Gastroesophageal sphincter (tissue), 4 donors: ENCODE results near the gene PSG5. TPM values are rescaled to one million over a fixed set of nuclear protein-coding genes. Genes with fewer than 3 reads are reported as not detected.
"Not testable (repeated sequence)": the region's sequence is repeated elsewhere in the genome, so short reads cannot be mapped to it uniquely, and the experiment has no call there.

Source experiments
- ATAC-seq: fragments of 150-250 bp; one replicate; pipeline ENCODE4 v1.9.1; 2016; ENCODE audit warnings: mild to moderate bottlenecking, moderate library complexity
- H3K27ac ChIP-seq, 4 donors: fragments of 200-600 bp; sonication (generic) in 3 of 4; 1 replicate in 3 of 4; 2 replicates in 1 of 4; pipeline ENCODE4 v1.5.1; 2016 to 2019
- H3K27me3 ChIP-seq: fragments of 200-600 bp; sonication (generic); one replicate; pipeline ENCODE4 v1.5.1; 2019
- H3K36me3 ChIP-seq, 2 donors: fragments of 200-600 bp; sonication (generic); one replicate each; pipeline ENCODE4 v1.5.1; 2019; ENCODE audit warnings: control low read depth in 1 of 2
- H3K4me1 ChIP-seq, 3 donors: fragments of 200-600 bp; sonication (generic); 1 replicate in 2 of 3; 2 replicates in 1 of 3; pipeline ENCODE4 v1.5.1; 2016 to 2019; ENCODE audit warnings: control low read depth in 2 of 3
- H3K4me3 ChIP-seq, 2 donors: fragments of 200-600 bp; sonication (generic); one replicate each; pipeline ENCODE4 v1.5.1; 2019; ENCODE audit warnings: mild to moderate bottlenecking in 1 of 2, moderate library complexity in 1 of 2
- H3K9me3 ChIP-seq, 3 donors: fragments of 200-600 bp; sonication (generic); one replicate each; pipeline ENCODE4 v1.5.1; 2017 to 2019; ENCODE audit warnings: control low read depth in 2 of 3
- EP300 ChIP-seq: sonication (generic); formaldehyde crosslinking; IDR thresholded peaks from one replicate; pipeline ENCODE4 v1.6.1; 2017; ENCODE audit warnings: antibody characterized with exemption, mild to moderate bottlenecking
- POLR2A ChIP-seq, 2 donors: fragments of 450-650 bp; IDR thresholded peaks; one replicate each; pipeline ENCODE4 v1.6.1; 2017; ENCODE audit warnings: antibody characterized with exemption in 2 of 2, mild to moderate bottlenecking in 2 of 2, moderate library complexity in 1 of 2
- POLR2AphosphoS5 ChIP-seq: sonication (generic); formaldehyde crosslinking; IDR thresholded peaks from one replicate; pipeline ENCODE4 v1.6.1; 2017; ENCODE audit warnings: antibody characterized with exemption
- WGBS, 2 donors: methylation state at CpG; one replicate each; pipeline ENCODE4 v1.1.5; 2018; ENCODE audit warnings: low coverage in 1 of 2; 5-methylcytosine and 5-hydroxymethylcytosine counted together
- total RNA-seq, 4 donors: library from RNA; depleted of rRNA; stranded (reverse); fragments of >200 nt; gene quantifications; one replicate each; pipeline ENCODE4 v1.1.0, GENCODE V29; 2016
- TF ChIP-seq, protein P1 (sequence below), 4 experiments: fragments of 200-600 bp in 2 of 4; fragments of 450-650 bp in 2 of 4; sonication (generic) in 1 of 4; IDR thresholded peaks; one replicate each; pipeline ENCODE4 v1.5.1; 2017 to 2019; ENCODE audit warnings: antibody characterized with exemption in 4 of 4, mild to moderate bottlenecking in 2 of 4, moderate library complexity in 2 of 4

Gene PSG5
- total RNA-seq, 4 donors from 2014 or later, result not detected

DNA sequence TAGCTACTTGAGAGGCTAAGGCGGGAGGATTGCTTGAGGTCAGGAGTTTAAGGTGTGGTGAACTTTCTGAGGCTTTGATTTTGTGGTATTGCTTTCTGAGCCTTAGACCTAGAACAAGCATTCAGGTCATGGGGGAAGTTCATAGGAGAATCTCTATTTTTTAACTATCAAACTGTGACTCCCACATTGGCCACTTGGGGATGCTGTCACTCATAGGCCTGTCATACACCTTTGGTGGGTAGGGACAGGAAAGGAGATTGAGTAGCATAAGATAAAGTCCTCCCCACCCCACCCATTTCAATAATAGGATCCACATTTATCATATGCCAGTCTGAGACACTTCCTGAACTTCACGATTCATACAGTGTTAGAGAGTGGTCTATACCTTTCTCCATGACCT, 62.0 kb downstream of the PSG5 start:
- H3K4me1 ChIP-seq, result no peaks in the 10 kb centered on the region
- H3K27ac ChIP-seq, result no peak overlapping the region
- H3K27me3 ChIP-seq, result peaks cover 10% of the 10 kb centered on the region
- H3K4me3 ChIP-seq, result no peak overlapping the region
- H3K9me3 ChIP-seq, result no peaks in the 10 kb centered on the region
- TF ChIP-seq, protein P1, sequence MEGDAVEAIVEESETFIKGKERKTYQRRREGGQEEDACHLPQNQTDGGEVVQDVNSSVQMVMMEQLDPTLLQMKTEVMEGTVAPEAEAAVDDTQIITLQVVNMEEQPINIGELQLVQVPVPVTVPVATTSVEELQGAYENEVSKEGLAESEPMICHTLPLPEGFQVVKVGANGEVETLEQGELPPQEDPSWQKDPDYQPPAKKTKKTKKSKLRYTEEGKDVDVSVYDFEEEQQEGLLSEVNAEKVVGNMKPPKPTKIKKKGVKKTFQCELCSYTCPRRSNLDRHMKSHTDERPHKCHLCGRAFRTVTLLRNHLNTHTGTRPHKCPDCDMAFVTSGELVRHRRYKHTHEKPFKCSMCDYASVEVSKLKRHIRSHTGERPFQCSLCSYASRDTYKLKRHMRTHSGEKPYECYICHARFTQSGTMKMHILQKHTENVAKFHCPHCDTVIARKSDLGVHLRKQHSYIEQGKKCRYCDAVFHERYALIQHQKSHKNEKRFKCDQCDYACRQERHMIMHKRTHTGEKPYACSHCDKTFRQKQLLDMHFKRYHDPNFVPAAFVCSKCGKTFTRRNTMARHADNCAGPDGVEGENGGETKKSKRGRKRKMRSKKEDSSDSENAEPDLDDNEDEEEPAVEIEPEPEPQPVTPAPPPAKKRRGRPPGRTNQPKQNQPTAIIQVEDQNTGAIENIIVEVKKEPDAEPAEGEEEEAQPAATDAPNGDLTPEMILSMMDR (IDR thresholded peaks at IDR 0.05), result no peak
- TF ChIP-seq EP300 (no peak), POLR2A (IDR thresholded peaks at IDR 0.05) (no peak), POLR2AphosphoS5 (no peak)
- no peaks in the 10 kb centered on the region for H3K36me3 ChIP-seq
- WGBS, 2 donors, result 52 to 67% methylated on average over 1 to 2 of the region's 2 CpGs
- no peak for ATAC-seq

DNA sequence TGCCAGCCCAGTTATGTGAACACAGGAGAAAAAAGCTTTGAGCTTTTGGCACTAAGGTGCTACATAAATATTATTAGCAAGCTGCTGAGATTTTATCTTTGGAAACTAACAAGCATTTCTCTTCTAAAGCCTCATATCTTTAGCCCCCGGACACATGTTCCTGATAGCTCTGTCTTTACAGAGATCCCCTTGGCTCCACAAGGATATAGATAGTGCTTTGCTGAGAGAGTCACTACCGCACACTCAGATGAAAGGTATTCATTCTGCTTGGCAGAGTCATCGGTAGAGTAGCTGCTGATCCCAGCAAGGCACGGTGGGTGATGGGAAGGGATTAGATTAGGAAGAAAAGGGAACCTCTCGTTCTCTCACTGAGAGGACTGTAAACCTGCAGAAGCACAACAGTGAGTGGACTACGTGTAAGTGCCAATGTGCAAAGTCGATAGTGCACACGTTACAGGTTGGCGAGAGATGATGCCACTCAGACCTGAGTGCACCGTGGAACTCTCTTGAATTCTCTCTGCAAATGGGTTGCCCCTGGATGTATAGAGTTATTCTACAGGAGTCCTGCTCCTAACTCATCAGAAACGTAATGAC, 65.8 kb downstream of the PSG5 start:
- ATAC-seq, H3K27ac ChIP-seq, H3K9me3 ChIP-seq, H3K4me1 ChIP-seq, H3K36me3 ChIP-seq, H3K27me3 ChIP-seq, H3K4me3 ChIP-seq: not testable (repeated sequence)
- 74 to 85% methylated on average over 9 to 10 of the region's 11 CpGs for WGBS, 2 donors

DNA sequence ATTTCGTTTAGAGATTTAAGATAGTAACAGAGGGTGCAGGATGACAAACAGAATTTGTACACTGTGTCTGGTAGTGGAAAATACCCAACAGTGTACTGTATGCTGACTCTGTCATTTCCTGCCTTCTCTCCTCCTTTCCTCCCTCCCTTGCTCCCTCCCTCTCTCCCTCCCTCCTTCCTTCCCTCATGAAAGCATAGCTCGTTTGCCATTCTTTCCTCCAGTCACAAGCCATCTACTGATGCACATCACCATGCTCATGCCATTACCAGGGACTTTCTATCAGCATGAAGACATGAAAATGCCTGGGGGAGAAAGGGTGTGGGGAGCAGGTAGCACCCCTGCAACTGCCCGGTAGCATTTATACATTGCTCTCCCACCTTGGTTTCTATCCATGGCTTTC, 66.8 kb downstream of the PSG5 start:
- not testable (repeated sequence) for H3K4me3 ChIP-seq, H3K4me1 ChIP-seq, H3K36me3 ChIP-seq, ATAC-seq, H3K27ac ChIP-seq, H3K9me3 ChIP-seq, H3K27me3 ChIP-seq
- 66 to 72% methylated on average over 3 of the region's 3 CpGs for WGBS, 2 donors

Other genes with a start within 250 kb of the PSG5 start
- gene PSG7, start 249.3 kb downstream of the PSG5 start, total RNA-seq, result under 1 TPM in 1 of 4 donors, not detected in 3; 0.12 TPM
- not detected for gene PSG11, start 160.1 kb downstream of the PSG5 start, total RNA-seq
- gene PSG2, start 103.8 kb downstream of the PSG5 start, total RNA-seq, result not detected
- gene PSG4, start 19.1 kb upstream of the PSG5 start, total RNA-seq, result under 1 TPM in 1 of 4 donors, not detected in 3; 0.20 TPM
- not detected for gene PSG9, start 83.0 kb upstream of the PSG5 start, total RNA-seq
- gene CD177, start 167.2 kb upstream of the PSG5 start, total RNA-seq, result 1 to 10 TPM in 1 of 4 donors, under 1 TPM in 3; 0.15 to 1.8 (median 0.69) TPM
- gene TEX101, start 228.4 kb upstream of the PSG5 start, total RNA-seq, result not detected